ENCODE data around the gene SYNPO2L.

SYNPO2L gene

DNA sequence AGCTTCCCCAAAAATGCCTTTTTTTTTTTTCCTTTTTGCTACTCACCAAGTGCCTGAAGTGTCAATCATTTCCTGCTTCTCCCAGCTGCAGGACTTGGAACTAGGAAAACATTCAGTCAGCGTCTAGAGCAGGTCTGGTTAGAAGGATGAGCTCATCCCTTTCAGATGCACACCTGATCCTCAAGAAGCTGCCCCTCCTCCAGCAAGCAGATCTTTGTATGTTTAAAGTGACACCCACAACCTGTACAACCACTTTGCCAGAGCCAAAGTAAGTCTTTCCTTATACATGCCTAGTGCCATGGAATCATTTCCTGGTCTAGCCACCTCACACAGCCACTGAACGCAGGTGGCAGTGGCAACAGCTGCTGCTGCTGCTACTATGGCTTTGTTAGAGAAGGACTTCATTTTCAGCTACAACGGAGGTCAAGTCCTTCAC, 54.3 kb downstream of the SYNPO2L start:
- DNase-seq = no peak

DNA sequence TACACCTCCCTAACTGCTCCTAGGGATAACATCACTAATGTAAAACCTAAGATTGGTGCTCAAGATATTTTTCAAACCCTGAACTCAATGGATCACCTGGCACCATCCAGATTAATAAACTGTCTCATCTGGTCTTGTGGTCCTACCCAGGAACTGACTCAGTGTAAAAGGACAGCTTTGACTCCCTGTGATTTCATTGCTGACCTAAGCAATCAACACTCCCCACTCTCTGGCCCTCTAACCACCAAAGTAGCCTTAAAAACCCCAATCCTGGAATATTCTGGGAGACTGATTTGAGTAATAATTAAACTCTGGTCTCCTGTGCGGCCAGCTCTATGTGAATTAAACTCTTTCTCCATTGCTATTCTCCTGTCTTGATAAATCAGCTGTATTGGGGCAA, 58.5 kb downstream of the SYNPO2L start:
- DNase-seq = no peak
